ENCODE measurements around the gene TAS1R3.

TAS1R3 gene

DNA sequence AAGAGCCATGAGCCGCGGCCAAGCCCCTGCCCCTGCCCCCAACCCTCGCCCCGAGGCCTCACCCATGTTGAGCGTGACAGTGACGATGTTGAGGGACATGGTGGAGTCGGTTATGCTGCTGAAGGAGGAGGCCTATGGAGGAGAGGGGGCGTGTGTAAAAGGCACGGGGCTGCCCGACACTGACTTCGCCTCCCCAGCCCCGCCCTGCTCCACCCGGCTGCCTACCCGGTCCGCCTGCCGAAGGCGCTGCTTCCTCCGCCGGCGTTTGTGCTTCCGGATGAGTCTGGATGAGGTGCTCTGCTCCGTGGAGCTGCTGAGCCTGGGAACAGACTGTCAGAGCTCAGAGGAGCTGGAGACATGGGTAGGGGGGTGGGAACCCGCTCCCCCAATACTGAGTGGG is 9.1 kb downstream of the TAS1R3 start:
- Histone ChIP-seq H3K9me3 (ENCODE audit: control insufficient read depth in 2 of 2, low read length in 2 of 2) (no peaks in the 10 kb centered on the region), H3K27ac (ENCODE audit: low read depth in 2 of 2, low read length in 2 of 2) (no peak overlapping the region), H3K9ac (ENCODE audit: low read depth in 1 of 2, low read length in 2 of 2) (no peak overlapping the region), H3K4me3 (ENCODE audit: low read length in 2 of 2) (no peak overlapping the region), H3K36me3 (ENCODE audit: control insufficient read depth in 2 of 2, insufficient read depth in 2 of 2, low read length in 2 of 2) (peaks cover 16 to 23% of the 10 kb centered on the region in 2 donors), H3K4me1 (ENCODE audit: control insufficient read depth in 2 of 2, insufficient read depth in 2 of 2, low read length in 2 of 2) (peaks cover 0 to 11% of the 10 kb centered on the region in 2 donors), H3K27me3 (ENCODE audit: control insufficient read depth in 2 of 2, insufficient read depth in 2 of 2, low read length in 2 of 2) (no peaks in the 10 kb centered on the region)

GRCh38 chr1:1340791-1341548 is 9.9 kb downstream of the TAS1R3 start:
- Histone ChIP-seq H3K27me3 (ENCODE audit: control insufficient read depth in 2 of 2, insufficient read depth in 2 of 2, low read length in 2 of 2) (no peaks in the 10 kb centered on the region), H3K4me1 (ENCODE audit: control insufficient read depth in 2 of 2, insufficient read depth in 2 of 2, low read length in 2 of 2) (peaks cover 4 to 18% of the 10 kb centered on the region in 2 donors), H3K27ac (ENCODE audit: low read depth in 2 of 2, low read length in 2 of 2) (no peak overlapping the region), H3K4me3 (ENCODE audit: low read length in 2 of 2) (no peak overlapping the region), H3K9ac (ENCODE audit: low read depth in 1 of 2, low read length in 2 of 2) (no peak overlapping the region), H3K36me3 (ENCODE audit: control insufficient read depth in 2 of 2, insufficient read depth in 2 of 2, low read length in 2 of 2) (peaks cover 16 to 21% of the 10 kb centered on the region in 2 donors), H3K9me3 (ENCODE audit: control insufficient read depth in 2 of 2, low read length in 2 of 2) (no peaks in the 10 kb centered on the region)

DNA sequence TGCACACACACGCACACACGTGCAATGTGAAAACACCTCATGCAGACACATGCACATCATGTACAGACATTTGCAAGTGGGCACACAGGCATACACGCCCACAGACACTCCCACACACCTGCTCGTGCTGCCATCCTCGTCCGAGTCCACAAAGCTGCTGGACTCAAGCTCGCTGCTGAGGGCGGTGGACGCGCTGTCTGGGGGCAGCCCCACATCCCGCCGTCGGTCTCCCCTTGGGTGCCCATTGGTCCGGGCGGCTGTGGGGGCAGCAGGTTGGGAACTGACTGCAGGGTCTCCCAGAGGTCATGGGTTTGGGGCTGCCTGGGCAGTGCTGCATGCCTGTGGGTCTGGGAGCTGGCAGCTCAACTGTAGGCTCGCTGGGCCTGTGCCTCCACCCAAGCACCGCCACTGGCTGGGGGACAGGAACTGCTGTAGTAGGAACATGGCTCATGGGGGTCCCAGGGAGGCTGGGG is 10.5 kb downstream of the TAS1R3 start:
- no peak overlapping the region for H3K9ac ChIP-seq (ENCODE audit: low read depth in 1 of 2, low read length in 2 of 2)
- H3K4me3 ChIP-seq (ENCODE audit: low read length in 2 of 2): no peak overlapping the region
- peaks cover 9 to 24% of the 10 kb centered on the region in 2 donors for H3K4me1 ChIP-seq (ENCODE audit: control insufficient read depth in 2 of 2, insufficient read depth in 2 of 2, low read length in 2 of 2)
- H3K27ac ChIP-seq (ENCODE audit: low read depth in 2 of 2, low read length in 2 of 2): no peak overlapping the region
- H3K9me3 ChIP-seq (ENCODE audit: control insufficient read depth in 2 of 2, low read length in 2 of 2): no peaks in the 10 kb centered on the region
- no peaks in the 10 kb centered on the region for H3K27me3 ChIP-seq (ENCODE audit: control insufficient read depth in 2 of 2, insufficient read depth in 2 of 2, low read length in 2 of 2)
- peaks cover 16 to 21% of the 10 kb centered on the region in 2 donors for H3K36me3 ChIP-seq (ENCODE audit: control insufficient read depth in 2 of 2, insufficient read depth in 2 of 2, low read length in 2 of 2)

DNA sequence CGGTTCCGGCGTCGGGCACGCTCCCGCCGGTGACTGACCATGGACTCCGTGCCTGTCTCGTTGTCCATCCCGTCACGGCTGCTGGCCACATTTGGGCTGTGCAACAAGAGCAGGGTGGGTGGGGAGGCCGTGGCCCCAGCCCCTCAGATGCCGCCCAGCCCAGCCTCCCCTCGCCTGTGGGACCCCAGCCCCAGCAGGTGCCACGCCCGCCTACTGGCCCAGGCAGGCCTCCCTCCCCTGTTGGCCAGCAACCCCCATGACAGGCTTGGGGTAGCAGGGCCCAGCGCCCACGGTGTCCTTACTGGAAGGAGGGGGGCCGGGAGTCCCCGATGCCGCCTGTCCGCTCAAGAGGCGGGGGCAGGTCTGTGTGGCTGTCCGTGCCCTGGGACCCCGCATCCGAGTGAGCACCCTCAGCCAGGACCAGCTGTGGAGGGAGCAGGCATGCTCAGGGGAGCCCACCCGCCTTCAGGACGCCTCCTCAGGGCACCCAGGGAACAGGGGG is 11.0 kb downstream of the TAS1R3 start:
- peaks cover 16 to 21% of the 10 kb centered on the region in 2 donors for H3K36me3 ChIP-seq (ENCODE audit: control insufficient read depth in 2 of 2, insufficient read depth in 2 of 2, low read length in 2 of 2)
- peaks cover 15 to 29% of the 10 kb centered on the region in 2 donors for H3K4me1 ChIP-seq (ENCODE audit: control insufficient read depth in 2 of 2, insufficient read depth in 2 of 2, low read length in 2 of 2)

GRCh38 chr1:1342584-1343115 is 11.6 kb downstream of the TAS1R3 start:
- Histone ChIP-seq H3K9me3 (ENCODE audit: control insufficient read depth in 2 of 2, low read length in 2 of 2) (no peaks in the 10 kb centered on the region), H3K27me3 (ENCODE audit: control insufficient read depth in 2 of 2, insufficient read depth in 2 of 2, low read length in 2 of 2) (no peaks in the 10 kb centered on the region), H3K4me3 (ENCODE audit: low read length in 2 of 2) (no peak overlapping the region), H3K4me1 (ENCODE audit: control insufficient read depth in 2 of 2, insufficient read depth in 2 of 2, low read length in 2 of 2) (peaks cover 20 to 35% of the 10 kb centered on the region in 2 donors), H3K36me3 (ENCODE audit: control insufficient read depth in 2 of 2, insufficient read depth in 2 of 2, low read length in 2 of 2) (peaks cover 16 to 21% of the 10 kb centered on the region in 2 donors), H3K9ac (ENCODE audit: low read depth in 1 of 2, low read length in 2 of 2) (no peak overlapping the region), H3K27ac (ENCODE audit: low read depth in 2 of 2, low read length in 2 of 2) (no peak overlapping the region)

More for the DNA sequence above, 11.0 kb downstream of the TAS1R3 start:
- H3K9me3 ChIP-seq (ENCODE audit: control insufficient read depth in 2 of 2, low read length in 2 of 2): no peaks in the 10 kb centered on the region
- H3K4me3 ChIP-seq (ENCODE audit: low read length in 2 of 2): no peak overlapping the region
- no peak overlapping the region for H3K27ac ChIP-seq (ENCODE audit: low read depth in 2 of 2, low read length in 2 of 2)
- no peaks in the 10 kb centered on the region for H3K27me3 ChIP-seq (ENCODE audit: control insufficient read depth in 2 of 2, insufficient read depth in 2 of 2, low read length in 2 of 2)
- H3K9ac ChIP-seq (ENCODE audit: low read depth in 1 of 2, low read length in 2 of 2): no peak overlapping the region

DNA sequence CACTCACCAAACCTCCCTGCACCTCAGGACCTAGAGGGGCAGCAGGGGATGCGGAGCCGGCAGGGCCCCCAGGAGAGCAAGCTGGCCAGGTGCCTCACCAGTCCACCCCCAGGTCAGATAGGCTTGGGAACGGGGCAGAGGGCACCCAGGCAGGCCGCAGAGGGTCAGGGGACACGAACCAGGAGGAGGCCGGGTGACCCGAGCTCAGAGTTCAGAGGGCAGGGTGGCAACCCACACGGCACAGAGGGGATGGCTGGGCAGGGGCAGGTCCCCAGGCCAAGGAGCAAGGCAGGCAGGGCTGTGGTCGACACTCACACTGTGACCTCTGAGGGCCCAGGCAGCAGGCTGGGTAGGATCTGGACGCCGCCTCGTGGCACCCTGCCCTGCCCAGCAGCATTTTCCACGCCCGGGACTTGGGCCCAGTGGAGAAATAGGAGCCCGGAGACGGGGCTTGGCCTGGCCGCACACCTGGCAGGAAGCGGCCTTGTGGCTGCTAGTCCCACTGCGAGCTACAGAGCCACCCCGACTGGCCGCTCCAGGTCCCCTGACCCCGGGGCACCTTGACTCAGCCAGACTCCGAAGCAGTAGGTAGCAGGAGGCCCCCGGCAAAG is 12.8 kb downstream of the TAS1R3 start:
- Histone ChIP-seq H3K36me3 (ENCODE audit: control insufficient read depth in 2 of 2, insufficient read depth in 2 of 2, low read length in 2 of 2) (peaks cover 12 to 15% of the 10 kb centered on the region in 2 donors), H3K4me3 (ENCODE audit: low read length in 2 of 2) (no peak overlapping the region), H3K27me3 (ENCODE audit: control insufficient read depth in 2 of 2, insufficient read depth in 2 of 2, low read length in 2 of 2) (no peaks in the 10 kb centered on the region), H3K9me3 (ENCODE audit: control insufficient read depth in 2 of 2, low read length in 2 of 2) (no peaks in the 10 kb centered on the region), H3K9ac (ENCODE audit: low read depth in 1 of 2, low read length in 2 of 2) (no peak overlapping the region), H3K4me1 (ENCODE audit: control insufficient read depth in 2 of 2, insufficient read depth in 2 of 2, low read length in 2 of 2) (peaks cover 28 to 42% of the 10 kb centered on the region in 2 donors), H3K27ac (ENCODE audit: low read depth in 2 of 2, low read length in 2 of 2) (peak overlapping the region in 1 of 2 donors; percentile 41)

DNA sequence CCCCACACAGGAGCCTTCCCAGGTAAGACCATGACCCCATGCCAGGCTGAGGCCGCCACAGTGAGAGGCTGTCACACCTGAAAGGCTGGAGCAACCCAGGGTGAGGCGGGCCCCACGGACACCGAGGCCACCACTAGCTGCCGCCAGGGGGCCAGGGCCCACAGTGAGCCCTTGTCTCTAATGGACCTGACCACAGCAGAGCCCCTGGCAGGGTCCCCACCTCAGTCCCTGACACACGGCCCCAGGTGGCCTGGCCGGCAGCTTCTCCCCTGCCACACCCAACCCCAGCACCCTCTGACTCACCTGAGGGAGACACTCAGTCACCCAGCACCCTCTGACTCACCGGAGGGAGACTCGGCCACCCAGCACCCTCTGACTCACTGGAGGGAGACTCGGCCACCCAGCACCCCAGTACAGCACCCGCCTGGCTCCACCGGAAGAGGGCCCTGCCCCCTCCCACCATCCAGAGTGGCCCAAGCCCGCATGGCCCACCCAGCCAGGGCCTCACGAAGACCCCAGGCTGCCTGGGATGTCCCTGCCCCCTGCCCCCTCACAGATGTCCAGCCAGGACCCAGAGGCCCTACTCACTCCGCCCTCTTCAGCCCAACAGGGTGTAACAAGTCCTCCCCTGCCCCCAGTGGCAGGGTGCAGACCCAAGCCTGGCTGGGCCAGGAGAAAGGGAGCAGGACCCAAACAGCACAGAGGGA is 13.7 kb downstream of the TAS1R3 start:
- Histone ChIP-seq H3K4me3 (ENCODE audit: low read length in 2 of 2) (no peak overlapping the region), H3K27me3 (ENCODE audit: control insufficient read depth in 2 of 2, insufficient read depth in 2 of 2, low read length in 2 of 2) (no peaks in the 10 kb centered on the region), H3K4me1 (ENCODE audit: control insufficient read depth in 2 of 2, insufficient read depth in 2 of 2, low read length in 2 of 2) (peaks cover 28 to 42% of the 10 kb centered on the region in 2 donors), H3K27ac (ENCODE audit: low read depth in 2 of 2, low read length in 2 of 2) (peak overlapping the region; percentile 16 to 41), H3K9ac (ENCODE audit: low read depth in 1 of 2, low read length in 2 of 2) (no peak overlapping the region), H3K9me3 (ENCODE audit: control insufficient read depth in 2 of 2, low read length in 2 of 2) (no peaks in the 10 kb centered on the region), H3K36me3 (ENCODE audit: control insufficient read depth in 2 of 2, insufficient read depth in 2 of 2, low read length in 2 of 2) (peaks cover 11 to 13% of the 10 kb centered on the region in 2 donors)

- peaks cover 28 to 42% of the 10 kb centered on the region in 2 donors for H3K4me1 ChIP-seq (ENCODE audit: control insufficient read depth in 2 of 2, insufficient read depth in 2 of 2, low read length in 2 of 2)
- no peak overlapping the region for H3K4me3 ChIP-seq (ENCODE audit: low read length in 2 of 2)
- no peaks in the 10 kb centered on the region for H3K9me3 ChIP-seq (ENCODE audit: control insufficient read depth in 2 of 2, low read length in 2 of 2)
- H3K9ac ChIP-seq (ENCODE audit: low read depth in 1 of 2, low read length in 2 of 2): no peak overlapping the region
- peaks cover 11 to 13% of the 10 kb centered on the region in 2 donors for H3K36me3 ChIP-seq (ENCODE audit: control insufficient read depth in 2 of 2, insufficient read depth in 2 of 2, low read length in 2 of 2)
- peak overlapping the region in 1 of 2 donors; percentile 16 for H3K27ac ChIP-seq (ENCODE audit: low read depth in 2 of 2, low read length in 2 of 2)
- H3K27me3 ChIP-seq (ENCODE audit: control insufficient read depth in 2 of 2, insufficient read depth in 2 of 2, low read length in 2 of 2): no peaks in the 10 kb centered on the region
These were observed 14.3 kb downstream of the TAS1R3 start for GRCh38 chr1:1345384-1345783.

DNA sequence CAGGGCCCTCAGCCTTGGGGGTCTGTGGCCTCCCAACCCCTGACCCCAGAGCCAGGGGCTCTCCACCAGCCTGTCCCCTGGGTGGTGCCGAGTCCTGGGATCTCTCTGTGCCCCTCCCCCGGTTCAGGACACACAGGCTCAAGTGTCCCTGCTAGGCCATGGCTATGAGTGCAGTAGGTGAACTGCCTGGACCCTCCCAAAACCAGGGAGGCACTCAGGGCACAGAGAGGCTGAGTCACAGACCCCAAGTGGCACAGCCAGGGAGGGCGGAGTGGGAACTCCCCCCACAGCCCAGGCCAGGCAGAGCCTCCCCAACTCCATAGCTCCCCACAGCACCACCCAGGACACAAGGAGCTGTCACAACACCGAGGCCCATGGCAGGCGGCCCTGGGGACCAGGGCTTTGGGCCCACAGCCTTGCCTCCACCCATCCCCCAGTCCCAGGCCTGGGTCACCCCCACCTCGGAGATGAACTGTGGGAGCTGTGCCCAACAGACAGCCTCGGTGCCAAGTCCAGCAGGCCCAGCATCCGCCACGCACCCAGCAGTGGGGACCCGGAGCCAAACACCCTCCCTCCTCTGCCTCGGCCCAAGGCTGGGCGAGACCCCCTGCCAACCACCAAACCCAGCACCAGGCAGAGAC is 14.9 kb downstream of the TAS1R3 start:
- H3K27me3 ChIP-seq (ENCODE audit: control insufficient read depth in 2 of 2, insufficient read depth in 2 of 2, low read length in 2 of 2): no peaks in the 10 kb centered on the region
- peaks cover 6 to 7% of the 10 kb centered on the region in 2 donors for H3K36me3 ChIP-seq (ENCODE audit: control insufficient read depth in 2 of 2, insufficient read depth in 2 of 2, low read length in 2 of 2)
- H3K27ac ChIP-seq (ENCODE audit: low read depth in 2 of 2, low read length in 2 of 2): no peak overlapping the region
- peak overlapping the region in 1 of 2 donors; percentile 35 for H3K9ac ChIP-seq (ENCODE audit: low read depth in 1 of 2, low read length in 2 of 2)
- no peaks in the 10 kb centered on the region for H3K9me3 ChIP-seq (ENCODE audit: control insufficient read depth in 2 of 2, low read length in 2 of 2)
- peaks cover 28 to 42% of the 10 kb centered on the region in 2 donors for H3K4me1 ChIP-seq (ENCODE audit: control insufficient read depth in 2 of 2, insufficient read depth in 2 of 2, low read length in 2 of 2)
- H3K4me3 ChIP-seq (ENCODE audit: low read length in 2 of 2): no peak overlapping the region

Data from mucosa of rectum (tissue), 2 donors.